UCSD-AML1 (cell line): Measurements from ENCODE around the gene NFATC1.
A peak's percentile ranks its signal among the peaks of the same experiment; 100 is the strongest.

ENCODE experiments used
- DNase-seq: peaks from one replicate; lab custom pipeline; 2025; ENCODE audit not compliant: unreplicated experiment; lab: John Stamatoyannopoulos, UW

Gene NFATC1

GRCh38 chr18:79395761-79396404 lies at the start of gene NFATC1:
NFATC1 (plus strand) TSS chr18:79395930; CDS start chr18:79396225, 295 bp downstream.
- peak; percentile 66 for DNase-seq

GRCh38 chr18:79345981-79346380 lies 49.7 kb upstream of the NFATC1 start:
- DNase-seq, result no peak

- no peak for DNase-seq
These were observed 47.7 kb upstream of the NFATC1 start for GRCh38 chr18:79348066-79348465.

- DNase-seq, result no peak
These were observed 43.3 kb upstream of the NFATC1 start for GRCh38 chr18:79352432-79352831.

DNA sequence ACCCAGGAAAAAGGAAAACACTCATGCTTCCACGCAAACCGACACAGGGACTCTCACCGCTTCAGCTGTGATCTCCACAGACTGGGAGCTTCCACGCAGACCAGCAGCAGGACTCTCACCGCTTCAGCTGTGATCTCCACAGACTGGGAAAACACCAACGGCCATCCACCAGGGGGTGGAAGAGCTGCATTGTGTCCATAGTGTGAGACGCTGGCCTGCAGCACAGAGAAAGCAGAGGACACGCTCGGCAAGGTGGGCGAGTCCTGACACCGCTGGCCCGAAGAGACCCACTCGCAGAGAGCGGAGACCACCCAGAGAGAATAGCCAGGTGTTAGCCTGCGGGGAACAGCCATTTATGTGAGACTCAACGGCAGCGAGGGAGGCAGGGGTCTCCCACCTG lies 42.5 kb upstream of the NFATC1 start:
- no peak for DNase-seq

DNA sequence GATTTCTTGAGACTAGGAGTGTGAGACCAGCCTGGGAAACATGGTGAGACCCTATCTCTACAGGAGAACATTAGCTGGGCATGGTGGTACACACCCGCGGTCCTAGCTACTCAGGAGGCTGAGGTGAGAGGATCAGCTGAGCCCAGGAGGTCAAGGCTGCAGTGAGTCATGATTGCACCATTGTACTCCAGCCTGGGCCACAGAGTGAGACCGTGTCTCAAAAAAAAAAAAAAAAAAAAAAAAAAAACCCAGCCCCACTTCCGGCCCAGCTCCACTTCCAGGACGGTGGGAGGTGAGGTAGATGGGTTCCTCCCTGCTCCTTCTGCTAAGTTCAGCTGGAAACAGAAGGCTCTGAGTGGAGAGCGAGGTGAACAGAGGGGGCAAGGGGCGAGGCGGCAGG lies 41.4 kb upstream of the NFATC1 start:
- DNase-seq, result no peak

DNA sequence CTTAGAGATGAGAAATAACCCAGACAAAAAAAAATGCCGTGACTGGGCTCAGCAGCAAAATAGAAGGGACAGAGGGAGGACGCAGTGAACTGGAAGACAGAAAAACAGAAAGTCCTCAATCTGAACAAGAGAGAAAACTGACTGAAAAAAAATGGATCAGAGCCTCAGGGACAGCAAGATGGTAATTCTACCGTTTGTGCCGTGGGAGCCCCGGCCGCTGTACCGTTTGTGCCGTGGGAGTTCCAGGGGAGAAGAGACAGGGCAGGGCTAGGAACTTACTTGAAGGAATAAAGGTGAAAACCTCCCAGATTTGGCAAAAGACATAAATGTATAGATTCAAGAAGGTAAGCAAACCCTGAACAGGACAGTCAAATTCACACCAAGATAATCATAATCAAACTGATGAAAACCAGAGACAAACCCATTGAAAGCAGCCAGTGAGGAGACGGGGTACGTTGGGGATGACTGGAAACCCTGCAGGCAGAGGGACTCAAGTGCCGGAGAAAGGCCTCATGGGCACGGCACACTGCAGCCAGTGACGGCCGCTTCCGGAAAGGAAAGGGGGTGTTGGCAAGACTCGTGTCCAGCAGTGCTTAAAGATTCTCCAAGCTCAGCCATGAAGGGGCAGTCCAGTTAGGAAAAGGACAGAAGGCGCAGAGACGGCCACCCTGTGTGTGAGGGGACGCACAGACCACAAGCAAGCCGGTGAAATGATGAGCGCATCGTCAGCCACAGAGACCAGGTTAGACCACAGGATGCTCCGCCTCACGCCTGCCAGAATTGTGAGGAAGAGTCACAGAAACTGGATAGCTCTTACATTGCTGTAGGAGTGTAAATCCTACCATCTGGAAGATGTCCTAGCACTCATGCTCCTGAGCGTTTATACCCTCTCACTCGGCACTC lies 40.0 kb upstream of the NFATC1 start:
- no peak for DNase-seq

DNA sequence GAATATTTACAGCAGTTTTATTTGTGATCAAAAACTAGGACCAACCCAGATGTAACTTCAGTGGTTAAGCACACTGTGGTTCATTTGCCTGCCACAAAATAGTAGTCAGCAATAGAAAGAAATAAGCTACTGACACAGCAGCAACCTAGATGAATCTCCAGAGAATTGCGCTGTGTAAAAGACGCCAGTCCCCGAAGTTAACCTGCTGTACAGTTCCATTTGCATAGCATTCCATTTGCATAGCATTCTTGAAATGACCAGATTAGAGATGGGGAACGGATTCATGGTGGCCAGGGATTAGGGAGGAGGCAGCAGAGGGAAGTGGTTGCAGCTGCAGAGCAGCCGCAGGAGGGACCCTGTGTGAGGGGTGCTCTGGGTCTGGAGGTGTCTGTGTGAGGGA lies 39.3 kb upstream of the NFATC1 start:
- DNase-seq, result no peak

GRCh38 chr18:79360933-79361332 lies 34.8 kb upstream of the NFATC1 start:
- no peak for DNase-seq

DNA sequence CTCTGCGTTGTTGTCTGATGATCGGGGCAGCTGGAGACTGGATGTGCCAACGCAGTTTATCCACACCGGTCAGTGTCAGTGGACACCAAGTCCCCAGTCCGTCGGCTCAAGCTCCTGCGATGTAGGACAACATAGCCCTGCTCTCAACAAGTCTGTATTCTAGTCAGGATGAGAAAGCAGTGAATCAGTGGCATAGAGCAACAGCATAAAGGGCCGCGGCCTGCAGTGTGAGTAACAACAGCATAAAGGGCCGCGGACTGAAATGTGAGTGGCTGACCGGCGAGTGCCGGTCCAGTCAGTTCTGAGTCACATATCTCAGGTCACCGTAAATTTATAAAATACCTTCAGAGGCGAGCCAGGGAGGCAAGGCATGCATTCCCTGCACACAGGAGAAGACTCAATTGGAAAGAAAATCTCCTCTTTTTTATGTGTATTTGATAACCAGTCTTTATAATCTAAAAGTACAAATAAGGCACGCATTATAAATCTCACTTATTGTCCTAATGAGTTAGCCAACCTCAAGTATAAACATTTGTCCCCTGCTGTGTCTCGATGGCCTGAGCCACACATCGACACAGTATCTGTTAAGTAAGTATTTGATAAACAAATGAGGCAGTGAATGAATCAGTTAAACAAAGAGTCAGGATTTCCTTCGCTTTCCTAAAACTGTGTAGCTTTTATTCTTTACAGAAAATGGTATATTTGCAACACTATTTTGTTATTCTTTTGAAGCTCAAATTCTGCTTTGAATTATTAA lies 33.8 kb upstream of the NFATC1 start:
- DNase-seq, result no peak

GRCh38 chr18:79365701-79366100 lies 30.0 kb upstream of the NFATC1 start:
- no peak for DNase-seq

DNA sequence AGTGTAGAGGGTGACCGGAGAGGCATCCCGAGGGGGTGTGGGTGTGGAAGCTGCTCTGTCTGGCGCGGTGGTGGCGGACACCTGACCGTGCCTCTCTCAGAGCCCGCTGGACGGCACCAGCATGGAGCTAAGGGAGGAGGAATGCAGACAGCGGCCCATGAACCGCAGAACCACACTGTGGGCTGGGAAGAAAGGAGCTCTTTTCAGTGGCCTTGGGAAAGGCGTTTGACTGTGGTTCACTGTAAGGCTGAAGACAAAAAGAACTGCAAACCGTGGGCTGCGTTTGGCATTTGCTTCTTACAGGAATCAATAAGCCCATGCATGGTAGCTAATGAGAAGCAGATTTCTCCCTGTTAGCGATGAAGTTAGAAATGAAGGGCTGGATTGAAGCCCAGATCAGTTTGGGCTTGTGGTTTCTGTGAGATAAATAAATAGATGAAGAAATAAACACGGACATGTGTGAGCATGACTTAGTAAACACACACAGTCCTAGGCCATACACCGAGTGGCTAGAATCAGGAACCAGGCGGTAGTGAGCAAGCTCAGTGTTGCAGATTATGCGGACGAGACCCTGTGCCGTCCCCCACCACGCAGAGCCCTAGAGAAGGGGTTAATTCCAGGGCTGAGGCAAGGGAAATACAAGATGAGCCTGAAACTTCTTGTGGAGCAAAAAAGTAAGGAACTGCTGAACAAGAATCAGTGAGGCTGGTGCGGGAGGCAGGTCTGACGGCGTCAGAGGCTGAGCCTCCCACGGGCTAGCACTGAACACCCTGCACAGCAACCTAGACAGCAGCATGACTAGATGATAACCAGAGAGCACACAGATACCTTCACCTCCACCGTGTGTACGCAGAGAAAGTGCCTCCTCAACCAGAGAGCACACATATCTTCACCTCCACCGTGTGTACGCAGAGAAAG lies 29.3 kb upstream of the NFATC1 start:
- DNase-seq, result no peak

- no peak for DNase-seq
These were observed 28.2 kb upstream of the NFATC1 start for GRCh38 chr18:79367480-79367879.

GRCh38 chr18:79367989-79368388 lies 27.7 kb upstream of the NFATC1 start:
- DNase-seq, result no peak

GRCh38 chr18:79368681-79369080 lies 27.0 kb upstream of the NFATC1 start:
- peak; percentile 62 for DNase-seq

- DNase-seq, result no peak
These were observed 24.1 kb upstream of the NFATC1 start for GRCh38 chr18:79371561-79372121.

GRCh38 chr18:79372461-79372860 lies 23.3 kb upstream of the NFATC1 start:
- no peak for DNase-seq

DNA sequence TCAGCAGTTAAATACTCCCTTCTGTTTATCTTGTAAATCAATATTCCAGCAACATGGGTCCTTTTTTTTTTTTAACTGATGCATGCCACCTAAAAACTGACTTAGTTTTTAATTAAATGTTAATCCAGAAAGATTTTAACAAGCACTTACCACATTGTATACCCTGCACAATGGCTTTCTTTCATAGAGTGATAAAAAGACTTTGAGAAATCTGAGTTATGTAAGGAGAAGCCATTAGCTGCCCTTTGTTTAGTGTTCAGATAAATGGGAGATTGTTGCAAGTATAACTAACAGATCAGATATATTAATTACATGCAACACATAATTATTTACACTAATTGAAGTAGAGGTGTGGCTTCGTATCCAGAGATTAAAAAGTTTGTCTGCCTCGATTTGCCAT lies 22.7 kb upstream of the NFATC1 start:
- DNase-seq, result no peak

DNA sequence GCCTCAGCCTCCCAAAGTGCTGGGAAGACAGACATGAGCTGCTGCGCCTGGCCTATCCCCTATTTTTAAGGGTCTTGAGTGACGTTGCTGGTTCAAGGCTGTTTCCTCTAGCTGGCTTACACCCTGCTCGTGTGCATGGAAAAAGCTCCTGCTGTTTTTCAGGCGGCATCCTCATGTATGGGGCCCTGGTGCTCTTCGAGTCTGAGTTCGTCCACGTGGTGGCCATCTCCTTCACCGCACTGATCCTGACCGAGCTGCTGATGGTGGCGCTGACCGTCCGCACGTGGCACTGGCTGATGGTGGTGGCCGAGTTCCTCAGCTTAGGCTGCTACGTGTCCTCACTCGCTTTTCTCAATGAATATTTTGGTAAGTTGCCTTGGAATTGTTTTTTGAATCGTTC lies 22.0 kb upstream of the NFATC1 start:
- no peak for DNase-seq

- no peak for DNase-seq
These were observed 21.1 kb upstream of the NFATC1 start for GRCh38 chr18:79374408-79375171.
